WTC11 (cell line): ENCODE measurements around the gene CPTP. TPM values are rescaled to one million over a fixed set of nuclear protein-coding genes. Genes with fewer than 3 reads are reported as not detected.

Experiments
- ATAC-seq: fragments of 200-7000 bp; cut with Tn5 transposase; 2 replicates; pipeline ENCODE4 v1.10.0; 2021; ENCODE audit warnings: mild to moderate bottlenecking, moderate library complexity
- CTCF ChIA-PET: fragments of 300-600 bp; sonication (Branson Sonifier 250); formaldehyde crosslinking; loops from one replicate; lab custom pipeline; 2021; ENCODE audit warnings: antibody characterized with exemption; lab: Charles Lee
- POLR2A ChIA-PET: fragments of 350-600 bp; sonication (Branson Sonifier 250); formaldehyde crosslinking; loops from one replicate; lab custom pipeline; 2021; ENCODE audit warnings: antibody characterized with exemption; lab: Charles Lee
- DNase-seq: peaks from one replicate; pipeline ENCODE4 v3.0.0; 2021; ENCODE audit warnings: low spot score
- H3K27ac Mint-ChIP-seq: 2 replicates; pipeline ENCODE4 v1.8.0; 2021; ENCODE audit warnings: mixed read lengths
- H3K27me3 Mint-ChIP-seq: 2 replicates; pipeline ENCODE4 v1.8.0; 2021; ENCODE audit warnings: low read depth, mild to moderate bottlenecking, moderate library complexity, mixed read lengths
- H3K36me3 Mint-ChIP-seq: 2 replicates; pipeline ENCODE4 v1.8.0; 2021; ENCODE audit warnings: mixed read lengths
- H3K4me1 Mint-ChIP-seq: 2 replicates; pipeline ENCODE4 v1.8.0; 2022; ENCODE audit warnings: mixed read lengths
- H3K4me3 Mint-ChIP-seq: 2 replicates; pipeline ENCODE4 v1.8.0; 2021; ENCODE audit warnings: mild to moderate bottlenecking, moderate library complexity, mixed read lengths
- H3K9me3 Mint-ChIP-seq: 2 replicates; pipeline ENCODE4 v1.8.0; 2021; ENCODE audit warnings: mixed read lengths
- E2F1 ChIP-seq: sonication (generic); formaldehyde crosslinking; IDR thresholded peaks from 2 replicates; pipeline ENCODE4 v1.8.0; 2022; ENCODE audit warnings: mild to moderate bottlenecking, missing genetic modification reagents
- FOXK1 ChIP-seq: sonication (generic); formaldehyde crosslinking; IDR thresholded peaks from 2 replicates; pipeline ENCODE4 v1.8.0; 2022; ENCODE audit warnings: mild to moderate bottlenecking, moderate library complexity, missing genetic modification reagents
- MAX ChIP-seq: sonication (generic); formaldehyde crosslinking; IDR thresholded peaks from 2 replicates; pipeline ENCODE4 v1.8.0; 2022; ENCODE audit warnings: mild to moderate bottlenecking, missing genetic modification reagents
- MYBL2 ChIP-seq: sonication (generic); formaldehyde crosslinking; IDR thresholded peaks from 2 replicates; pipeline ENCODE4 v1.8.1; 2023; ENCODE audit warnings: mild to moderate bottlenecking, moderate library complexity, missing genetic modification reagents
- NR3C1 ChIP-seq: sonication (generic); formaldehyde crosslinking; conservative IDR thresholded peaks from 2 replicates; pipeline ENCODE4 v1.8.1; 2023; ENCODE audit warnings: low read depth, mild to moderate bottlenecking, missing genetic modification reagents
- RORB ChIP-seq: fragments of 250-450 bp; sonication (Bioruptor Pico); IDR thresholded peaks from 2 replicates; pipeline ENCODE4 v1.9.0; 2021; ENCODE audit warnings: mild to moderate bottlenecking
- SOX15 ChIP-seq: fragments of 250-450 bp; sonication (Bioruptor Pico); IDR thresholded peaks from 2 replicates; pipeline ENCODE4 v1.9.0; 2021; ENCODE audit warnings: mild to moderate bottlenecking
- TEAD1 ChIP-seq: sonication (generic); formaldehyde crosslinking; IDR thresholded peaks from 2 replicates; pipeline ENCODE4 v1.8.0; 2022; ENCODE audit warnings: mild to moderate bottlenecking, missing genetic modification reagents
- ZNF121 ChIP-seq: sonication (generic); formaldehyde crosslinking; IDR thresholded peaks from 2 replicates; pipeline ENCODE4 v1.8.0; 2023; ENCODE audit warnings: missing genetic modification reagents
- ZNF138 ChIP-seq: sonication (generic); formaldehyde crosslinking; conservative IDR thresholded peaks from 2 replicates; pipeline ENCODE4 v1.8.1; 2022; ENCODE audit warnings: mild to moderate bottlenecking, moderate library complexity, missing genetic modification reagents
- ZNF232 ChIP-seq: sonication (generic); formaldehyde crosslinking; IDR thresholded peaks from 2 replicates; pipeline ENCODE4 v1.8.0; 2022; ENCODE audit warnings: mild to moderate bottlenecking, missing genetic modification reagents
- total RNA-seq: library from RNA; stranded (reverse); gene quantifications from 3 replicates; pipeline ENCODE4 v1.2.3, GENCODE V29; 2021
- TF ChIP-seq, protein P1 (sequence below): sonication (generic); formaldehyde crosslinking; IDR thresholded peaks from 2 replicates; pipeline ENCODE4 v1.8.0; 2022; ENCODE audit warnings: mild to moderate bottlenecking, missing genetic modification reagents
- TF ChIP-seq, protein P2 (sequence below): sonication (generic); formaldehyde crosslinking; IDR thresholded peaks from 2 replicates; pipeline ENCODE4 v1.8.0; 2022; ENCODE audit warnings: missing genetic modification reagents
- TF ChIP-seq, protein P3 (sequence below): sonication (generic); formaldehyde crosslinking; IDR thresholded peaks from 2 replicates; pipeline ENCODE4 v1.8.1; 2023; ENCODE audit warnings: mild to moderate bottlenecking, missing genetic modification reagents, moderate library complexity

Gene CPTP
- total RNA-seq, 1 experiment from 2014 or later = 14.4 TPM

GRCh38 chr1:1309251-1310108, 15.1 kb upstream of the CPTP start:
- CTCF ChIA-PET = interaction anchor here (1.8 to 3.2 kb wide), 2 partner anchors 9 to 18 kb away, joined by 6 to 17 read pairs; no protein-coding TSS in a partner anchor
- Mint-ChIP-seq H3K4me3 (peak overlapping the region; percentile 70), H3K36me3 (peaks cover 13% of the 10 kb centered on the region), H3K27me3 (peaks cover 6% of the 10 kb centered on the region; the same call in 1 of the 2 replicates), H3K9me3 (no peaks in the 10 kb centered on the region), H3K4me1 (peaks cover 20% of the 10 kb centered on the region), H3K27ac (no peak overlapping the region)
- POLR2A ChIA-PET = interaction anchor here (0.6 to 1.2 kb wide), 3 partner anchors 66 to 295 kb away, joined by 3 read pairs; partner anchors contain the start of gene AURKAIP1
- ATAC-seq = peak; percentile 2
- DNase-seq = no peak
- TF ChIP-seq MYBL2 (CRISPR knock-in tag) (peak; percentile 13; the same call in 1 of the 2 replicates), ZNF232 (CRISPR knock-in tag) (no peak), ZNF121 (CRISPR knock-in tag) (no peak), FOXK1 (CRISPR knock-in tag) (0 out of 2 replicates have a peak, but pooled peaks have one; percentile 24), MAX (CRISPR knock-in tag) (peak; percentile 59), RORB (CRISPR knock-in tag) (no peak)
- TF ChIP-seq, protein P1, sequence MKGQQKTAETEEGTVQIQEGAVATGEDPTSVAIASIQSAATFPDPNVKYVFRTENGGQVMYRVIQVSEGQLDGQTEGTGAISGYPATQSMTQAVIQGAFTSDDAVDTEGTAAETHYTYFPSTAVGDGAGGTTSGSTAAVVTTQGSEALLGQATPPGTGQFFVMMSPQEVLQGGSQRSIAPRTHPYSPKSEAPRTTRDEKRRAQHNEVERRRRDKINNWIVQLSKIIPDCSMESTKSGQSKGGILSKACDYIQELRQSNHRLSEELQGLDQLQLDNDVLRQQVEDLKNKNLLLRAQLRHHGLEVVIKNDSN (CRISPR knock-in tag) = peak; percentile 94
- TF ChIP-seq, protein P2, sequence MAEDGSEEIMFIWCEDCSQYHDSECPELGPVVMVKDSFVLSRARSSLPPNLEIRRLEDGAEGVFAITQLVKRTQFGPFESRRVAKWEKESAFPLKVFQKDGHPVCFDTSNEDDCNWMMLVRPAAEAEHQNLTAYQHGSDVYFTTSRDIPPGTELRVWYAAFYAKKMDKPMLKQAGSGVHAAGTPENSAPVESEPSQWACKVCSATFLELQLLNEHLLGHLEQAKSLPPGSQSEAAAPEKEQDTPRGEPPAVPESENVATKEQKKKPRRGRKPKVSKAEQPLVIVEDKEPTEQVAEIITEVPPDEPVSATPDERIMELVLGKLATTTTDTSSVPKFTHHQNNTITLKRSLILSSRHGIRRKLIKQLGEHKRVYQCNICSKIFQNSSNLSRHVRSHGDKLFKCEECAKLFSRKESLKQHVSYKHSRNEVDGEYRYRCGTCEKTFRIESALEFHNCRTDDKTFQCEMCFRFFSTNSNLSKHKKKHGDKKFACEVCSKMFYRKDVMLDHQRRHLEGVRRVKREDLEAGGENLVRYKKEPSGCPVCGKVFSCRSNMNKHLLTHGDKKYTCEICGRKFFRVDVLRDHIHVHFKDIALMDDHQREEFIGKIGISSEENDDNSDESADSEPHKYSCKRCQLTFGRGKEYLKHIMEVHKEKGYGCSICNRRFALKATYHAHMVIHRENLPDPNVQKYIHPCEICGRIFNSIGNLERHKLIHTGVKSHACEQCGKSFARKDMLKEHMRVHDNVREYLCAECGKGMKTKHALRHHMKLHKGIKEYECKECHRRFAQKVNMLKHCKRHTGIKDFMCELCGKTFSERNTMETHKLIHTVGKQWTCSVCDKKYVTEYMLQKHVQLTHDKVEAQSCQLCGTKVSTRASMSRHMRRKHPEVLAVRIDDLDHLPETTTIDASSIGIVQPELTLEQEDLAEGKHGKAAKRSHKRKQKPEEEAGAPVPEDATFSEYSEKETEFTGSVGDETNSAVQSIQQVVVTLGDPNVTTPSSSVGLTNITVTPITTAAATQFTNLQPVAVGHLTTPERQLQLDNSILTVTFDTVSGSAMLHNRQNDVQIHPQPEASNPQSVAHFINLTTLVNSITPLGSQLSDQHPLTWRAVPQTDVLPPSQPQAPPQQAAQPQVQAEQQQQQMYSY (CRISPR knock-in tag) = no peak; the same call in 1 of the 2 replicates
- TF ChIP-seq, protein P3, sequence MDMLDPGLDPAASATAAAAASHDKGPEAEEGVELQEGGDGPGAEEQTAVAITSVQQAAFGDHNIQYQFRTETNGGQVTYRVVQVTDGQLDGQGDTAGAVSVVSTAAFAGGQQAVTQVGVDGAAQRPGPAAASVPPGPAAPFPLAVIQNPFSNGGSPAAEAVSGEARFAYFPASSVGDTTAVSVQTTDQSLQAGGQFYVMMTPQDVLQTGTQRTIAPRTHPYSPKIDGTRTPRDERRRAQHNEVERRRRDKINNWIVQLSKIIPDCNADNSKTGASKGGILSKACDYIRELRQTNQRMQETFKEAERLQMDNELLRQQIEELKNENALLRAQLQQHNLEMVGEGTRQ = peak; percentile 92

- CTCF ChIA-PET = interaction anchor here (1.8 to 3.2 kb wide), 2 partner anchors 10 to 19 kb away, joined by 6 to 17 read pairs; no protein-coding TSS in a partner anchor
- no peak overlapping the region for H3K27ac Mint-ChIP-seq
- ATAC-seq = no peak
- H3K4me1 Mint-ChIP-seq = peaks cover 20% of the 10 kb centered on the region
- peaks cover 13% of the 10 kb centered on the region for H3K36me3 Mint-ChIP-seq
- H3K27me3 Mint-ChIP-seq = peaks cover 6% of the 10 kb centered on the region; the same call in 1 of the 2 replicates
- no peak for TF ChIP-seq ZNF232 (CRISPR knock-in tag)
- TF ChIP-seq ZNF138 (CRISPR knock-in tag) = no peak
- TF ChIP-seq E2F1 (CRISPR knock-in tag) = no peak
- TF ChIP-seq NR3C1 (CRISPR knock-in tag) = no peak
- TF ChIP-seq SOX15 (CRISPR knock-in tag) = no peak
- no peak for TF ChIP-seq TEAD1
- TF ChIP-seq, all 79 proteins: peak for 0
- POLR2A ChIA-PET = interaction anchor here (1.1 to 1.2 kb wide), 2 partner anchors 65 to 296 kb away, joined by 3 read pairs; partner anchors contain the start of gene AURKAIP1
- H3K9me3 Mint-ChIP-seq = no peaks in the 10 kb centered on the region
- peak overlapping the region; percentile 70; the same call in 1 of the 2 replicates for H3K4me3 Mint-ChIP-seq
- DNase-seq = no peak
Observed at GRCh38 chr1:1310109-1310385, 14.6 kb upstream of the CPTP start.
